ENCODE measurements around the gene DPYSL5. TPM values are rescaled to one million over a fixed set of nuclear protein-coding genes. Genes with fewer than 3 reads are reported as not detected.
A peak's percentile ranks its signal among the peaks of the same experiment; 100 is the strongest.
"Not testable (repeated sequence)": the region's sequence is repeated elsewhere in the genome, so short reads cannot be mapped to it uniquely, and the experiment has no call there.

The DPYSL5 gene
- total RNA-seq, 1 donor from 2014 or later: 0.72 TPM

DNA sequence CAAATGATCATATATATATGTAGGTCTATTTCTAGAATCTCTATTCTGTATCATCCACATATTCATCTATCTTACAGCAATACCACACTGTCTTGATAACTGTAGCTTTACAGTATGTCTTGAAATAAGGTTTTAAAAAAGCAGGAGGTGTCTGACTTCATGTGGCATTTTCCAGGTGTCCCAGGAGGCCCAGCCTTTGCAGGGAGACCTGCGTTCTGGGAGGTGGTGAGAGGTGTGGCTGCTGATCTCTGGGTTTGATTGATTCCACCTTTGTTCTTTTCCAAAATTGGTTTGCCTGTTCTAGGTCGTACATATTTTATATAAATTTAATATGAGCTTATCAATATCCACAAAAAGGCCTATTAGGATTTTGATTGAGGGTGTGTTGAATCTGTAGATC is 26.6 kb downstream of the DPYSL5 start:
- DNase-seq (ENCODE audit: low spot score): no peak

DNA sequence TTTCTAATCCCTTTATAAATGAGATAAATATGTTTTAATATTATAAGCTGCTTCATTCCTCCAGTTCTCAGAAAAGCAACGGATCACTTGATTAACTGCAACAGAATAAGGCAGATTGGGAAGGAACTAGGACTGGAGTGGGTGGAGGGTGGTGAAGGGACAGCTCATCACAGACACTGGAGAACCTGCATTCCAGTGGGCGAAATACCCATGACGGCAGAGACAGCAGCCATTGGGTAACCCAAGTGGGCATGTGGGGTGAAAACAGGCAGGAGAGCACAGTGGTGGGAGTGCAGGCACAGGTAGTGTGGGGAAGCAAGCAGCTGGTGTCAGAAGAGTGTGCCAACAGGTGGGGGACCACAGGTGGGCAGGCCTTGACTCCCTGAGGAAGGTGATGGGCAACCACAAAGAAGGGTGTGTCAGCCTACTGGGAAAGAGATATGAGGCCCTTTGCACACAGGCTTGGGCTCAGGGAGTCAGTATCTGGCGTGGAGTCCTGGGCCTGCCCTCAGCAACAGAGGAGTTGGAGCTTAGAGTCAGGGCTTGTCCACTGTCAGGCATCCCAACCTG is 27.2 kb downstream of the DPYSL5 start:
- no peak for DNase-seq (ENCODE audit: low spot score)

DNA sequence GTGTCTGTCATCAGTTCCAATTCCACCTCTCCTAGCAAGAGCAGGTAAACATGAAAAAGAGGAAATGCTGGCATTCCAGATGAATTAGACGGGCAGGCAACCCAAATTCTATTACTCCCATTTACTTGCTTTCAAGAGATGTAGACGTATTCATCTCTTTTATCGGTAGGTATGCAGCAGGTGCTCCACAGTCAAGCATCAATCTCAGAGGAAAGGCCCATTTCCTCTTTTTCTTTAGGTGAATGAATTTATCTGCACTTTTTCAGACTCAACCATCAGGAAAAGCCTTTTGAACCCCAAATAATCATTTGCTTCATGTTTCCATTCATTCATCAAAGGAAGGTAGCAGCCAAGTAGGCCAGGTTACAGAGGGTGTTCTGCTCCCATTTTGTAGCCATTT is 27.9 kb downstream of the DPYSL5 start:
- no peak for DNase-seq (ENCODE audit: low spot score)

DNA sequence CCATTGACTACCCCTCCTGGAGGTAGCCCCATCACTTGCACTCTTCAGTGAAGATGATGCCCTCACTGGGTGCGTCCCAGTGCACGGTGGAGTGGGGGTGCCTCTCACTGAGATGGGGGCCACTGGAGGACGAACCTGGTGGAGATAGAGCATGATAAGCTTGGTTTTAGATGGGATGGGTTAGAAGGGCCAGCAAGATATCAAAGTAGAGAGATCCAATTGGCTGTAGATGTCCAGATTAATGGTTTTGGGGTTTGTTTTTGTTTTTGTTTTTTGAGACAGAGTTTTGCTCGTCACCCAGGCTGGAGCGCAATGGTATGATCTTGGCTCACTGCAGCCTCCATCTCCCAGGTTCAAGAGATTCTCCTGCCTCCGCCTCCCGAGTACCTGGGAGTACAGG is 28.3 kb downstream of the DPYSL5 start:
- DNase-seq (ENCODE audit: low spot score): no peak

DNA sequence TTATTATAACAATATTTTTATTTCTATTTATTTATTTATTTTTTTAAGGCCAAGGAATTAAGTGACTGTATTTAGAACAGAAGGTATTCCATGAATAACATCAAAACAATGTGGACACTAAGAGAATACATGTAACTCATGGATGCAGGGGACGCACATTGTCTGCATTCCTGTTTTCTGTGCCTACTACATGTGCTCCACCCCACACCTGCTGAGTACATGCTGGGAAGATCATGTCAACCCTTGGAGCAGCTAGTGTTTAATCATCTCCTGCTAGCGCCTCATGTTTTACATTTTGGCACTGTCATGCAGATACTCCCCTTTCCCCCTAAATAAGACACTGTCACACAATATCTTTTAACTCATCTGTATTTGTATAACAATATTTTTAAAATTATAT is 29.3 kb downstream of the DPYSL5 start:
- no peak for DNase-seq (ENCODE audit: low spot score)

DNA sequence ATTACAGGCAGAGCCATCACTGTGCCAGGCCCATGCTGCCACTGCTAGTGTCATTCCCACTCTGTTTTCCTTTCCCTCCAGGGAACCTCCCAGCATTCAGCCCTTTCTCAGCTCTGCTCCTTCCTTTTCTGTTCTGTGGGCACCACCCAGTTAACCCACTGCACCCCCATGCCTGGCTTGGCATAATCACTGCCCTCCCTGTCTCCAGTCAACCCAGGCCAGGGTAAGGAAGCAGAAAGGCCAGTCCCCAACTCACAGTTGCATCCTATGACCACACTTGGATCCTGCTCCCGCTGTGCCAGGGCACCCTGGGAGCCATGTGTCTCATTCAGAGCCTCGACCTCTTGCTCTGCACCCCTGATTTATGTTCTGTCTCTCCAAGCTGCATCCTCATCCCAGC is 32.2 kb downstream of the DPYSL5 start:
- DNase-seq (ENCODE audit: low spot score): no peak

DNA sequence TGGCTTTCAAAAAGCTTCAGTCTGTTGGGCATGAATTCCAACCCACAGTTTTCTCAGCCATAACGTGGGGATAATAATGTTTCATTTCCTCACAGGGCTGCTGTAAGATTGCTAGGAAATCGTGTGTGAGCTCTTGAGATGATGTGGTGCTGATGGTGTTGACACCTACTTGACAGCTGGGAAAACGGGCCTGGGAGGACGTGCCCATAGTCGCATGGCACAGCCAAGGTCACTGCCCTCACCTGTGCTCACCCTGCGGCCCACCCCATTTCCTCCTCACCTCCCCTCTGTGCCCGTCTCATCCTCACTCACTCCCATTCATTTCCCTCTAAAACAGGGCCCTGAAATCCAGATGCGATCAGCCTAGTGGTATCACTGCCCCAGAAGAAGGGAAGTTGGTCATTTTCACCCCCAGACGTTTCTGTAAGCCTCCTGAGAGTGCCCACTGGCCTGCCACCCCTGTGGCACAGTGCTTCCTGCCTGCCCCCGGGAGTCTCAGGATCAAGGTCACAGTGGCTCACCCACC is 33.0 kb downstream of the DPYSL5 start:
- DNase-seq (ENCODE audit: low spot score): no peak

DNA sequence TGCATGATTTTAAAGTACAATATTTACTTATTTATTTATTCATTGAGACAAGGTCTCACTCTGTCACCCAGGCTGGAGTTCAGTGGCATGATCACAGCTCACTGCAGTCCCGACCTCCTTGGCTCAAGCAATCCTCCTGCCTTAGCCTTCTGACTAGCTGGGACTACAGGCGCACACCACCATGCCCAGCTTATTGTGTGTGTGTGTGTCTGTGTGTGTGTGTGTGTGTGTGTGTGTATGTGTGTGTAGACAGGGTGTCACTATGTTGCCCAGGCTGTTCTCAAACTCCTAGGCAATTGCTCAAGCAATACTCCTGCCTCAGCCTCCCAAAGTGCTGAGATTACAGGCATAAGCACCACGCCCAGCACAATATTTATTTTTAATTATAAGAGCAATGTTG is 34.3 kb downstream of the DPYSL5 start:
- DNase-seq (ENCODE audit: low spot score): not testable (repeated sequence)

DNA sequence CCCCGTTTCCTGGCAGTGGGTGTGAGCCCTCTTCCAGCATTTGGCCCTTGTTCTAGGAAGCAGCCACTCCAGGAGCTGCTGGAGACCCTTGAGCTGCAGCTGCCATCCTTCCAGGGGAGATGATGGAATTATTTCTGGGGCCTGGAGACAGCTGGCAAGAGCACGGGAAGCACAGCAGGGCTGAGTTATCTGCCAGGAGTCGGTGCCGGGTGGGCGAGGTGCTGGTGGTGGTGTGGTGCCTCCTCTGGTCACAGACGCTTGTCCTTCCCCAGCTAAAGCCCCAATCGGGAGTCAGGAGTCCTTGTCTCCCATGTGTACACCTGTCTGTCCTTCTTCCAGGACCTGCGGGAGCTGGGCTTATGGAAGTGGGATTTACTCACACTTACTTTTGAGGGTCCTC is 36.0 kb downstream of the DPYSL5 start:
- no peak for DNase-seq (ENCODE audit: low spot score)

DNA sequence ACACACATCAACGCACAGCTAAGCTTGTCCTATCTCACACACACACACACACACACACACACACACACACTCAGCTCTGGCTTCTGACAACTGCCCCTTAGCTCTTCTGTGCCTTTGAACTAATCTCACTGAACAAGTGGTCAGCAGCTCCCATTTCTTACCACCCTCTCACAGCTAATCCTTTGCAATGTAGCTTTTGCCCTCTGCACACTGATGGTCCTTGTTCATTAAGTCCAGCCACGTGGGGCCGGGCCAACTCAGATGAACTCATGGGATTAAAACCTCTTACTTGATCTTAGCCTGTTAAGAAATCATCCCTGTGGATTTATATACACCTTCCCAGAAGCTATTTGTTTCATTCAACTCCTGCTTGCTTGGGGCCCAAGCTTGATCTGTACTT is 36.6 kb downstream of the DPYSL5 start:
- no peak for DNase-seq (ENCODE audit: low spot score)

DNA sequence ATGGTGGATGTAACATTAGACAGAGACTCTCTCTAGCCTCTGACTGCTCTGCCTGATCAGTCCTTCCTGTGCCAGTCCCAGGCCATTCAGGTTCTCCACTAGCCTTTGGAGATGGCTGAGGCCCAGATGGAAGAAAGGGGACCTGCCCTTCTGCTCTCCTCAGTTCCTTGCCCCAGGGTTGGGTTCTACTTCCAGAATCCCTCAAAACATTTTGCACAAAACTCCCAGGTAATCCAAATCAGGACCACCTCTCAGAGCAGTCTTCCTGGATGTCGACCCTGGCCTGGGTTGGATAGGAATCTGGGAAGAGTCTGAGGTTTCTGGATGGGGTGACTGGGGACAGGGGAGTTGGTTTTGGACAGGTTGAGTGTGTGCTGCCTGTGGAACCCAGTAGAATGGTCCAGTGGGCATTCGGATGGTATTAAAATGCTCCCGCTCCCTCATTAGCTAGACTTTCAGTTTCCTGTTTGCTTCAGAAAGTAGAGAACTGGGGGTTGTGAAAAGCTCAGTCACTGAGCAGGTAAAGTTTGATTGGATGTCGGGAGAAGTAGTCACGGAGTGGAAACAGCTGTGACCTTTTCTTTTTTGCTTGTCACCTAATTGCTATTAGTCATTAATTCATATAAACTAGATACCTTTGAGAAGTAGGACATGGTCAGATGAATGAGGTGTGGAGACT is 37.9 kb downstream of the DPYSL5 start:
- DNase-seq (ENCODE audit: low spot score): no peak

DNA sequence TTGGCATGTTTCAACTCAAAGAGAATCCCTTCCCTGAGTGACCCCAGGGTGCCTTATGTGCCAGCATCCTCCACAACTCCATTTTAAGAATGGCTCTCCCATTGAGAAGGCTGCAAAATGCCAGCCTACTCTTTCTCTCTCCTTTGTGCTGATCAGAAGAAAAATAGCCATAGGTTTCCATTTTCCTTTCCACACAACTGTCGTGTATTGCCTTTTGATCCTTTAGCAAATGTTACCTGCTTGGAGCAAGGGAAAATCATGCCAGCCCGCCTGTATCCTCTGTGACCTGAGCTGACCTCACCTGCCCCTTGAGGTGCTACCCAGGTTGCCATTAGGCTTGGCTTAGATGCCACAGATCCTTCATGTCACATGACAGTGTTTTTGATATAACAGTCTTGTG is 38.8 kb downstream of the DPYSL5 start:
- no peak for DNase-seq (ENCODE audit: low spot score)

DNA sequence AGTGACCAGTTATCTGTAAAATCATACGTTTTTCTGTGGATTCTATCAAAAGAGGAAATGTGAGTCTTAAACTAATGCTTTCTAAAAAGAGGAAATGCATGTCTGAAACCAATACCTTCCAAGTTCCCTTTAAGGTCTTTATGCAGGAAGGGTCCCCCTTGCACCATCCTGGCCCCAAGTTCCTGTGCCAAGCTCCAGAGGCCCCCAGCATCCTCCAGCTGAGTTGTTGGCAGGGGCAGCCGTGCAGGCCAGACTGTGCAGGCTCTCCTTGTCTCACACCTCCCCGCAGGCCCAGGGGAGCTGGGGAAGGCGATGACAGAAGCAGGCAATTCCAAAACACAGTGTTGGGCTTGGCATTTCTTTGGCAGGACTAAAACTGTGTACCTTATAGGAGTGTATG is 39.2 kb downstream of the DPYSL5 start:
- peak; percentile 9 for DNase-seq (ENCODE audit: low spot score)

DNA sequence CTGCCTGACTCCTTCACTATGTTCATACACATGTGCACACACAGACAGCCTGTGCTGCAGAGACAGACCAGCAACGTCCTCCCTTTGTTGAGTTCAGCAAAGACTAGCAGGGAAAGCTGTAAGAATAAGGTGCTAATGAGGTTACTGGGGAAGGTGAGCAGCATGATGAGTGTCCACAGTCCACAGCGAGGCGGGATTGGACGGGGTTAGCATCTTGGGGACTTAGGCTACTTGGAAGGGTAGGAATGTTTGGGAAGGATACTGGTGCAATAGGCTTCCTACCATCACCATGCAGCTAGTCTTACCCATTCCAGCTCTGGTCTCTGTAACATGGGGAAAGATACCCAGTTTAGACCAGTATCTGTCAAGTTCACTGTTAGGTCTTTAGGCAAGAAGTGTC is 41.9 kb downstream of the DPYSL5 start:
- no peak for DNase-seq (ENCODE audit: low spot score)

DNA sequence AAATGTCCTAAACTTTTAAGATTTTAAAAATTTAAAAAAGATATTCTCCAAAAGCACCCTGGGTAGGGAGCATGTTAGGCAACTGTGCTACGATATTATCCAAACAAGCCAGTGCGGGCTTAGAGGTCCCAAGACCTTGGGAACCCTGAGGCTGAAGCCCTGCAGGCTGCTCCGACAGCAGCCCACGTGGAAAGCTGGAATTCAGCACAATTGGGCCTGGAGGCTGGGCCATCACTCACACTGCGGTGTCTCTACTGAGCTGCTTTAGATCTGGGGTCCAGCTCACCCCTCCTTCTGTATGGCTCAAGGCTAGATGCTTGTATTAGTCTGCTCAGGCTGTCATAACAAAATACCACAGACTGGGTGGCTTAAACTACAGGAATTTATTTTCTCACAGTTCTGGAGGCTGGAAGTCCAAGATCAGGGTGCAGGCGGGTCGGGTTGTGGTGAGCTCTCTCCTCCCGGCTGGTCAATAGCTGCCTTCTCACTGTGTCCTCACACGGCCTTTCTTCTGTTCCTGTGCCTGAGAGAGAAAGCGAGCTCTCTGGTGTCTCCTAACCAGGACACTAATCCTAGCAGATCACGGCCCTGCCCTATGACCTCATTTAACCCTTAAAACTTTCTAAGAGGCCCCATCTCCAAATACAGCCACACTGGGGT is 42.5 kb downstream of the DPYSL5 start:
- DNase-seq (ENCODE audit: low spot score): no peak

DNA sequence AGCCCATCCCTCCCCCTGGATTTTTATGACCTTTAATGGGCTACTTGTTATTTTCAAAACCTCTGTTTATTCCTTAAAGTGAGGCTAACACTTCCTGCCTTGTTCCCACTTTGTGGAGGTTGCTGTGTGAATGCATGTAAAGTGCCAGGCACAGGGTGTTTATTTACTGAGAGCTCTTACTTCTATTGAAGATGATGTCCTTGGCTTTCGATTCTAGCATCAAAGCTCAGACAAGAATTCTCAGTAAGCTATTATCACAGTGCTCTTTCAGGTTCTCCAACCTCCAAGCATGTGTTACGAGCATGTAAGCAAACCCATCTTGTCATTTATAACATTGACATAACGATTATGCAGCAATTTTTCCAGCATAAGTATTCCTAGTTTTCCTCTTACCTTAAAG is 44.2 kb downstream of the DPYSL5 start:
- DNase-seq (ENCODE audit: low spot score): no peak

DNA sequence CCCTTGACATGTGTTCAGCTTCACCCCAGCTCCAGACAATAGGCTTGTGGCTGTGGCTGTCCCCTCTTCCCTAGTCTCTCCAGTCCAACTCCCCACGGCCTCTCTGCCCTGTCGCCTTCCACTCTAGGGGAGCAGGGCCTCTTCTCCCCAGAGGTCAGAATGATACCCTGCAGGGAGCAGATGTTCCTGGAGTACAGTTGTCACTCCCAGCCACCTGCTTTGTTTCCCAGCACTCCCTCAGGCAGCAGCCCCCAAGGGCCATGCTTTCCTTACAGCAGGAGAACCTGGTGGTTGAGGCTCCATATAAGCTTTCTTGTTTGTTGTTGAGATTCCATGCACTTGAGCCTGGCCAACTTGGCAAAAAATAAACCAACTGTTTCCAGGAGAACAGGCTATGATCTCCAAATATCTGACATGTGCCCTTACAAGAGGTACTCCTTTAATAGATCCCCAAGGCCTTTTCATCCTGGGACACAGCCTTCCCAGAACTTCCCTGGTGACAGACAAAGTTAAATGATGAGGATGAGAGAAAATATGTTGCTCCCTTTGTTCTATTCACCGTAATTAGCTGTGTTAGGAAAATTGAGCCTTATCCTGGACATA is 45.1 kb downstream of the DPYSL5 start:
- no peak for DNase-seq (ENCODE audit: low spot score)

DNA sequence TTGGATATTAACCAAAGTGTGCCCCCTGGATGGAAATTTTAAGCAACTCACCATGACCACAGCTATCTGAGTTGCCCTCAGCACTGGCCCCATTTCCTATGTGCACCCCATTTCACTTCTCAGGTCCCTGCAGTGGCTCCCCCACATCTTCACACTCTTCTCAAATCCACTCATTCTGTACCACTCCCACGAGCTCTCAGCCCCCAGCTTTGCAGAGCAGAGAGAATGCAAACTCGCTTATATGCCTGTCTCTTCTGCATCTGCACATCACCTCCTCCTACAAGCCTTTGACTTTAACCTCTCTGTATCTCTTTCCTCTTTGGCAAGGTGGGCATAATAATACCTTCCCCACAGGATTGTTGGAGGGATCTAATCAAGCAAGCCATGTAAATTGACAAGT is 46.2 kb downstream of the DPYSL5 start:
- no peak for DNase-seq (ENCODE audit: low spot score)

DNA sequence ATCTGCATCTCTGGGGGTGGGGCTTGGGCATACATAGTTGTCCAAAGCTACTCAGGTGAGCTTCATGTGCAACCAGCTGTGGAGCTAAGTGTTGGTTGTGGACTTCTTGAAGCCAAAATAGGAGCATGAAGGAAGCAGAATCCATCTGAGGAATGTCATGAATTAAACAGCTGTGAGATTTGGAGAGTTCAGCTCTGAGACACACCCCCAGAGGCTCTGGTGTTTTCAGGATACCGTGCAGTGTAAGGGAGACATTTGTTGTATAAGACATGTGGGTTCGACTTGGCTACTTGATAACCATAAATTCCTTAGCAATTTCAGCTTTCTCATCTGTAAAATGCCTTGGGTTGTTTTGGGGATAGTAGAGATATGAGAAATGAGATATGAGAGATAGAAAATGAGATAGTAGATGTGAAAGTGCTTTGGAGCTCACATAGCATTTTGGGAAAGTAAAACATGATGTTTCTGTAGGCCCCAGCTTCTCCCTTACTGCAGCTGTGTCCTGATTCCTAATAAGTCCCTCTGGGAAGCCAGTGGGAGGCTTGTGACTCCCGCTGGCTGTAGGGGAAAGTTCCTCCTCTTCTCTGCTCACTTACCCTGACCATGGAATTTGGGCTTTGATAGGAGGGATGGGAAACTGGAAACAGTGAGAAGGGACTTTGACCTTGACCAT is 50.0 kb downstream of the DPYSL5 start:
- peak; percentile 26 for DNase-seq (ENCODE audit: low spot score)

DNA sequence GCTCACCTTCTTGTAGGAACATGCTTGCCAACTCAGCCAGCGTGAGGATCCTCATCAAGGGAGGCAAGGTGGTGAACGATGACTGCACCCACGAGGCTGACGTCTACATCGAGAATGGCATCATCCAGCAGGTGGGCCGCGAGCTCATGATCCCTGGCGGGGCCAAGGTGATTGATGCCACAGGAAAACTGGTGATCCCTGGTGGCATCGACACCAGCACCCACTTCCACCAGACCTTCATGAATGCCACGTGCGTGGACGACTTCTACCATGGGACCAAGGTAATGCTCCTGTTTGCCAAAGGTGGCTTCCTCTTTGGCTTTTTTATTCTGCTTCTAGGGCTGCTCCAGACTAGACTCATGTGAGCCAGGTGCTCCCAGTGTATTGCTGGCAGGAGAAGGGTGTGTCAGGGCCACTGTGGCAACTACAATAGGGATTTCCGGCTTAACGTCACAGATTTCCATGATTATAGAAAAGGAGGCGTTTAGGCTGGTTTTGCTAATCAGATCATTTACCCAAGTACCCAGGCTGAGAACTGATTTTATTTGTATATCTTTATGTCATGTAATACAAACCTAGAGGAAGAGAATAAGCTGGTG is 50.6 kb downstream of the DPYSL5 start:
- DNase-seq (ENCODE audit: low spot score): no peak

DNA sequence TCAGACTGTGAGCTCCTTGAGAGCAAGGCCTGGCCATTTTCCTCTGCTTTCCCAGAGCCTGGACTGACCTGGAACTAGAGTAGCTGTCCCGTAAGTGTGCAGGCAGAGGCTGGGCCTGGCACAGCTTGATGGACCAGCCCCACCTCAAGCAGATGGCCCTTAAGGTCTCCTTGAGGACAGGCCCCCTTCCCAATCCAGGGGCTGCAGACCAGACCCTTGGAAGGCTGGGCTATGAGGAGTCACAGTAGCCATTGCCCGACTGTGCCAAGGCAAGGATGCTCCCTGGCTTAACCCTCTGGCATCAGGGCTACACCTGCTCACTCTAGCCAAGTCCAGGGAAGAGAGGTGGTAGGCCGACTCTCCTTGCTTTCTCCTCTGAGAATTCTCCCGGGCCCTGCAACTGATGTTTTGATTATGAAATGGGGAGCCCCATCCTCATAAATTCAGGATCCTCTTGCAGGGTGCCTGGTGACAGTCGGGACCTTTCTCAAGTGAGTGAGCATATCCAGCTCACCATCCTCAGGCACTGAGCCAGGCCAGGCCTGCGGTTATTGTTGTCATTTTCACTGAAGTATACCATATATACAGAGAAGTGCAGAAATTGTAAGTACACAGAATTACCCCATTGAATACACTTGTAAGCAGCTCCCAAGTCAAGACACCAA is 51.7 kb downstream of the DPYSL5 start:
- DNase-seq (ENCODE audit: low spot score): no peak

Measured in umbilical cord (tissue), 2 donors.